KOPT-K1 (cell line): ENCODE data around the gene NPIPB2.
"Not testable (repeated sequence)": the region's sequence is repeated elsewhere in the genome, so short reads cannot be mapped to it uniquely, and the experiment has no call there.

ENCODE experiments used
- H3K27ac ChIP-seq: fragments of 200-600 bp; sonication (generic); 2 replicates; pipeline ENCODE4 v1.5.1; 2016; ENCODE audit warnings: antibody characterized with exemption, mild to moderate bottlenecking, low read depth, low read length; ENCODE audit not compliant: poor library complexity, severe bottlenecking
- H3K36me3 ChIP-seq: fragments of 200-600 bp; sonication (generic); 2 replicates; pipeline ENCODE4 v1.5.1; 2017; ENCODE audit warnings: antibody characterized with exemption, mild to moderate bottlenecking, low read length, moderate library complexity; ENCODE audit not compliant: insufficient read depth
- H3K9me3 ChIP-seq: fragments of 200-600 bp; sonication (generic); 2 replicates; pipeline ENCODE4 v1.5.1; 2017; ENCODE audit warnings: antibody characterized with exemption, low read length, mild to moderate bottlenecking; ENCODE audit not compliant: insufficient read depth, poor library complexity, severe bottlenecking

The NPIPB2 gene

DNA sequence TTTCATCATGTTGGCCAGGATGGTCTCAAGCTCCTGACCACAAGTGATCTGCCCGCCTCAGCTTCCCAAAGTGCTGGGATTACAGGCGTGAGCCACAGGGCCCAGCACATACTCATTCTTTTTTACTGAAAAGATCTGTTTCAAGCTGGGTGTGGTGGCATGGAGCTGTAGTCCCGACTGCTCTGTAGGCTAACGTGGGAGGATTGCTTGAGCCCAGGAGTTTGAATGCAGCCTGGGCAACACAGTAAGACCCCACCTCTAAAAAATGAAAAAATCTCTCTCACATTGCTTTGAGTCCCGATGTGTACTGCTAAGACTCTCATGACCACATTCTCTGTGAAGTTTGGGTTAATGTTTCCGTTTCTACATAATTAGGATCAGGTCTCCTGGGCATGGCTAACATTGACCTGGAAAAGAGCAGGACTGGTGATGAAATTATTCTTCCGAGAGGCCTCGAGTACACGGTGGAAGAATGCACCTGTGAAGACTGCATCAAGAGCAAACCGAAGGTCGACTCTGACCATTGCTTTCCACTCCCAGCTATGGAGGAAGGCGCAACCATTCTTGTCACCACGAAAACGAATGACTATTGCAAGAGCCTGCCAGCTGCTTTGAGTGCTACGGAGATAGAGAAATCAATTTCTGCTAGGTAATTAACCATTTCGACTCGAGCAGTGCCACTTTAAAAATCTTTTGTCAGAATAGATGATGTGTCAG lies 25.5 kb upstream of the NPIPB2 start:
- Histone ChIP-seq H3K36me3 (no peaks in the 10 kb centered on the region; the same call in 1 of the 2 replicates), H3K27ac (no peak overlapping the region)

GRCh38 chr16:11966173-11966572 lies 24.3 kb upstream of the NPIPB2 start:
- Histone ChIP-seq H3K36me3 (no peaks in the 10 kb centered on the region), H3K27ac (no peak overlapping the region), H3K9me3 (no peaks in the 10 kb centered on the region)

More for the DNA sequence above, 25.5 kb upstream of the NPIPB2 start:
- no peaks in the 10 kb centered on the region for H3K9me3 ChIP-seq

DNA sequence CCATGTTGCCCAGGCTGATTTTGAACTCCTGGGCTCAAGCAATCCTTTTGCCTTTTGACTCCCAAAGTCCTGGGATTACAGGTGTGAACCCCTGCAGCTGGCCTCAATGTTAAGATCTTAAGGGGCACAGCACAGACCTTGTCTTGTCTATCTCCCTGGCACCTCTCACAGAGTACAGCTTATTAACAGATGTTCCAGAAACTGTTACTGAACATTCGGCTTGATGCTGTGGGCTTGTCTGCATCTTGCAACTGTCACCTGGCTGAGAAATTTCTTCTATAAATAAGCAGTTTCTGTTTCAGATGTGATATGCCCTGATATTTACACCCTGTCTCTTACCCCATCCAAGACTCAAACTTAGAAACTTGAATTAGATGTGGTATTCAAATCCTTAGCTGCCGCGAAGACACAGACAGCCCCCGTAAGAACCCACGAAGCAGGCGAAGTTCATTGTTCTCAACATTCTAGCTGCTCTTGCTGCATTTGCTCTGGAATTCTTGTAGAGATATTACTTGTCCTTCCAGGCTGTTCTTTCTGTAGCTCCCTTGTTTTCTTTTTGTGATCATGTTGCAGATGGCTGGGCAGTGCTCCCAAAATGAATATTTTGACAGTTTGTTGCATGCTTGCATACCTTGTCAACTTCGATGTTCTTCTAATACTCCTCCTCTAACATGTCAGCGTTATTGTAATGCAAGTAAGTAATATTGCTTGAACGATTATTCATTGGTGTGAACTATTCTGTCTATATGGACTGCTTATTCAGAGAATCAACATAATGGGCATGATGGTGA lies 23.1 kb upstream of the NPIPB2 start, which contains the start of gene TNFRSF17:
Gene TNFRSF17 (plus strand): TSS at position 450 of the 791 bp plus-strand sequence. CDS start 115 bp downstream, at position 565.
- no peak within 1 kb of the TSS for H3K27ac ChIP-seq
- H3K9me3 ChIP-seq: no peaks in the 10 kb centered on the region
- no peaks in the 10 kb centered on the region for H3K36me3 ChIP-seq

- Histone ChIP-seq H3K9me3 (no peaks in the 10 kb centered on the region), H3K27ac (no peak overlapping the region)
Measured at GRCh38 chr16:11963706-11964105, 21.9 kb upstream of the NPIPB2 start.

DNA sequence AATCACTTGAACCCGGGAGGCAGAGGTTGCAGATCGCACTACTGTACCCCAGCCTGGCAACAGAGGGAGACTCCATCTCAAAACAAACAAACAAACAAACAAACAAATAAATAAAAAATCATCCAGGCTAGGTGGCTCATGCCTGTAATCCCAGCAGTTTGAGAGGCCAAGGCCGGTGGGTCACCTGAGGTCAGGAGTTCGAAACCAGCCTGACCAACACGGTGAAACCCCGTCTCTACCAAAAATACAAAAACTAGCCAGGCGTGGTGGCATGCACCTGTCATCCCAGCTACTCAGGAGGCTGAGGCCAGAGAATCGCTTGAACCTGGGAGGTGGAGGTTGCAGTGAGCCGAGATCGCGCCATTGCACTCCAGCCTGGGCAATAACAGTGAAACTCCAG lies 21.1 kb upstream of the NPIPB2 start:
- not testable (repeated sequence) for H3K9me3 ChIP-seq, H3K36me3 ChIP-seq, H3K27ac ChIP-seq

More at GRCh38 chr16:11963706-11964105, 21.9 kb upstream of the NPIPB2 start:
- no peaks in the 10 kb centered on the region for H3K36me3 ChIP-seq

GRCh38 chr16:11962457-11962856 lies 20.6 kb upstream of the NPIPB2 start:
- not testable (repeated sequence) for H3K36me3 ChIP-seq, H3K27ac ChIP-seq, H3K9me3 ChIP-seq

DNA sequence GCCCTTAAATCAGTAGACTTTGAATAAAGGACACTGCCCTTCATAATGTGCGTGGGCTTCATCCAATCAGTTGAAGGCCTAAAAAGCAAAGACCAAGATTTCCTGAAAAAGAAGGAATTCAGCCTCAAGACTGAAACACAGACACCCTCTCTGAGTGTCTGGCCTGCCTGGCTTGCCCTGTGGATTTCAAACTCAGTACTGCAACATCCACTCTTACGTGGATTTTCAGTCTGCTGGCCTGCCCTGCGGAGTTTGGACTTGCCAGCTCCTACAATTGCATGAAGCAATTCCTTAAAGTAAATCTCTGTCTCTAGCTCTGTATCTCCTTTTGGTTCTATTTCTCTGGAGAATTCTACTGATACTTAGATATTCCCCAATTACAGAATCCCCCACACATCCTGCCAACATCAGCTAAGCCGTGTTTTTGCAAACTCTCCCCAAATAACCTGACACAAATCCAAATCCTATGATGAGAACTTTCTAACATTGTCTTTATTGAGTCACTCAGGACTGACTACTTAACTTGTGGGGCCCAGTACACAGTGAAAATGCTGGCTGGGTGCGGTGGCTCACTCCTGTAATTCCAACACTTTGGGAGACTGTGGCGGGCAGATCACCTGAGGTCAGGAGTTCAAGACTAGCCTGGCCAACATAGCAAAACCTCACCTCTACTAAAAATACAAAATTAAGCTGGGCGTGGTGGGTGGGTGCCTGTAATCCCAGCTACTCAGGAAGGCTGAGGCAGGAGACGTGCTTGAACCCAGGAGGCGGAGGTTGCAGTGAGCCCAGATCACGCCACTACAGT lies 15.9 kb upstream of the NPIPB2 start:
- Histone ChIP-seq H3K36me3 (no peaks in the 10 kb centered on the region), H3K9me3 (no peaks in the 10 kb centered on the region), H3K27ac (no peak overlapping the region)

GRCh38 chr16:11956558-11956957 lies 14.7 kb upstream of the NPIPB2 start:
- H3K9me3 ChIP-seq: no peaks in the 10 kb centered on the region
- no peaks in the 10 kb centered on the region for H3K36me3 ChIP-seq
- no peak overlapping the region for H3K27ac ChIP-seq

DNA sequence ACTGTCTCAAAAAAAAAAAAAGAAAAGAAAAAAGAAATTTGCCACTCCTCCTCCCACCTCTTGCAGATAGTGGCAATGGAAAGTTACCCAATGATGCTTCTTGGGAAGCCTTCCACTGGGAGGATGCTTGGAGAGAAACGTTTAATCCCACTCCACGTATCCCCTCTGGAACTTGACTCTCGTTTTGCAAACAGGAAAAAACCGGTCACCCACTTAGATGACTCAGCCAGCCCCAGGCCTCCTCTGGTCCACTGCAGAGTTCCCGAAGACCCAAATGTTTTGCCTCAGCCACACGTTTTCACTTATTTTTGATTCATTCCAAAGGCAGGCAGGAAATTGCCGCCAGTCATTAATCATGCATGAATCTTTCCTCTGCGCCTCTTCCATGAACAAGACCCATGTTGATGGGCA lies 13.9 kb upstream of the NPIPB2 start:
- no peaks in the 10 kb centered on the region for H3K36me3 ChIP-seq
- H3K27ac ChIP-seq: no peak overlapping the region
- H3K9me3 ChIP-seq: no peaks in the 10 kb centered on the region

DNA sequence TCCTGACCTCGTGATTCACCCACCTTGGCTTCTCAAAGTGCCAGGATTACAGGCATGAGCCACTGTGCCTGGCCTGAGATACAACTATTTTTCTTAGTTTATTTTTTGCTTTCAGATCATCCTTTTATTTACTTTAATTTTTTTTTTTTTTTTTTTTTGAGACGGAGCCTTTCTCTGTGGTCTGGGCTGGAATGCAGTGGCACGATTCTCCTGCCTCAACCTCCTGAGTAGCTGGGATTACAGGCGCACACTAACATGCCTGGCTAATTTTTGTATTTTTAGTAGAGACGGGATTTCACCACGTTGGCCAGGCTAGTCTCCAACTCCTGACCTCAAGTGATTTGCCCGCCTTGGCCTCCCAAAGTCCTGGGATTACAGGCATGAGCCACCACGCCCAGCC lies 11.7 kb upstream of the NPIPB2 start:
- H3K27ac ChIP-seq, H3K36me3 ChIP-seq, H3K9me3 ChIP-seq: not testable (repeated sequence)

GRCh38 chr16:11950388-11950787 lies 8.5 kb upstream of the NPIPB2 start:
- Histone ChIP-seq H3K27ac (no peak overlapping the region), H3K9me3 (no peaks in the 10 kb centered on the region), H3K36me3 (no peaks in the 10 kb centered on the region)

DNA sequence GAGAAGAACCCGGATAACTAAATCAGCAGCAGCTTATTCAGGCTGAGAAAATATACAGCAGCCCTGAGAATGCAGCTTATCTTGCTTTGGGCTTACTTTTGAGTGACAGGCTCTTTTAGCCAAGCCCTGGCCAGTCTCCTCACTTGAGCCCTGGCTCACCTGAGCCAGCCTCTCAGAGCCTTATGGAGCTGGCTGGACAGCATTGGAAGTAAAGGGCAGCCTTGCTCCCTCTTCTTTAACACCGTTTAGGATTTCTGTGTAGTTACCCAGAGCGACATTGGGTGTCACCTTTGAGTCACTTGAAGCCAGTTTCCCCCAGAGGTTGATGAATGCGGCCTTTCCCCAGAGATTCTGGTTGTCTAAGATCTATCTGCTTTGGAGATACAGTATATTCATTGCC lies 7.7 kb upstream of the NPIPB2 start:
- H3K36me3 ChIP-seq: no peaks in the 10 kb centered on the region
- H3K27ac ChIP-seq: no peak overlapping the region
- H3K9me3 ChIP-seq: no peaks in the 10 kb centered on the region

- Histone ChIP-seq H3K9me3 (no peaks in the 10 kb centered on the region), H3K36me3 (no peaks in the 10 kb centered on the region), H3K27ac (no peak overlapping the region)
Measured at GRCh38 chr16:11948819-11949218, 7.0 kb upstream of the NPIPB2 start.

DNA sequence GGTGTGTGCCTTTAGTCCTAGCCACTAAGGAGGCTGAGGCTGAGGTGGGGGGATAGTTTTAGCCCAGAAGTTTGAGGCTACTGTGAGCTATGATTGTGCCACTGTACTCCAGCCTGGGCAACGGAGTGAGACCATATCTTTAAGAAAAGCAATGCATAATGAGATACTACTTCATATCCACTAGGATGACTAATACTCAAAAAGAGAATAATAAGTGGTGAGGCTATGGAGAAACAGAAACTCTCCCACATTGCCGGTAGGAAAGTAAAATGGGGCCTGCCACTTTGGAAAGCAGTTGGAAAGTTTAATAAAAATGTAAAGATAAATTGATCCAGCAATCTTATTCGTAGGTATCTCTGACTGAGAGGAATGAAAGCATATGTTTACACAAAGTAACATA lies 4.6 kb upstream of the NPIPB2 start:
- Histone ChIP-seq H3K27ac (no peak overlapping the region), H3K9me3 (no peaks in the 10 kb centered on the region), H3K36me3 (no peaks in the 10 kb centered on the region)

- not testable (repeated sequence) for H3K27ac ChIP-seq, H3K36me3 ChIP-seq, H3K9me3 ChIP-seq
Measured at GRCh38 chr16:11927350-11927749, 14.5 kb downstream of the NPIPB2 start.
